Measurements from ENCODE around the gene PRICKLE3.
"Not testable (repeated sequence)": the region's sequence is repeated elsewhere in the genome, so short reads cannot be mapped to it uniquely, and the experiment has no call there.

The PRICKLE3 gene

GRCh38 chrX:49161632-49162031 lies 24.5 kb downstream of the PRICKLE3 start:
- DNase-seq (ENCODE audit: low read depth in 2 of 3, low spot score in 2 of 3) = no peak

GRCh38 chrX:49160908-49161307 lies 25.3 kb downstream of the PRICKLE3 start:
- DNase-seq (ENCODE audit: low read depth in 2 of 3, low spot score in 2 of 3) = no peak

- DNase-seq (ENCODE audit: low read depth in 2 of 3, low spot score in 2 of 3) = no peak
Observed at GRCh38 chrX:49157194-49157593, 29.0 kb downstream of the PRICKLE3 start.

GRCh38 chrX:49155900-49156837 lies 30.0 kb downstream of the PRICKLE3 start:
- DNase-seq (ENCODE audit: low read depth in 2 of 3, low spot score in 2 of 3) = peak; percentile 53 to 65 (median 60)

- DNase-seq (ENCODE audit: low read depth in 2 of 3, low spot score in 2 of 3) = no peak
Observed at GRCh38 chrX:49155243-49155899, 30.8 kb downstream of the PRICKLE3 start.

- no peak for DNase-seq (ENCODE audit: low read depth in 2 of 3, low spot score in 2 of 3)
Observed at GRCh38 chrX:49153467-49153866, 32.7 kb downstream of the PRICKLE3 start.

GRCh38 chrX:49149291-49149690 lies 36.9 kb downstream of the PRICKLE3 start:
- DNase-seq (ENCODE audit: low read depth in 2 of 3, low spot score in 2 of 3) = not testable (repeated sequence)

- DNase-seq (ENCODE audit: low read depth in 2 of 3, low spot score in 2 of 3) = not testable (repeated sequence)
Observed at GRCh38 chrX:49148390-49149100, 37.6 kb downstream of the PRICKLE3 start.

GRCh38 chrX:49147936-49148335 lies 38.2 kb downstream of the PRICKLE3 start:
- DNase-seq (ENCODE audit: low read depth in 2 of 3, low spot score in 2 of 3) = no peak

- DNase-seq (ENCODE audit: low read depth in 2 of 3, low spot score in 2 of 3) = no peak
Observed at GRCh38 chrX:49147282-49147681, 38.9 kb downstream of the PRICKLE3 start.

GRCh38 chrX:49143154-49143553 lies 43.0 kb downstream of the PRICKLE3 start:
- not testable (repeated sequence) for DNase-seq (ENCODE audit: low read depth in 2 of 3, low spot score in 2 of 3)

- not testable (repeated sequence) for DNase-seq (ENCODE audit: low read depth in 2 of 3, low spot score in 2 of 3)
Observed at GRCh38 chrX:49142264-49142663, 43.9 kb downstream of the PRICKLE3 start.

- no peak for DNase-seq (ENCODE audit: low read depth in 2 of 3, low spot score in 2 of 3)
Observed at GRCh38 chrX:49139713-49140112, 46.5 kb downstream of the PRICKLE3 start.

- no peak for DNase-seq (ENCODE audit: low read depth in 2 of 3, low spot score in 2 of 3)
Observed at GRCh38 chrX:49137492-49137891, 48.7 kb downstream of the PRICKLE3 start.

GRCh38 chrX:49133759-49134158 lies 52.4 kb downstream of the PRICKLE3 start:
- no peak for DNase-seq (ENCODE audit: low read depth in 2 of 3, low spot score in 2 of 3)

GRCh38 chrX:49132275-49132674 lies 53.9 kb downstream of the PRICKLE3 start:
- not testable (repeated sequence) for DNase-seq (ENCODE audit: low read depth in 2 of 3, low spot score in 2 of 3)

GRCh38 chrX:49129427-49129826 lies 56.7 kb downstream of the PRICKLE3 start:
- DNase-seq (ENCODE audit: low read depth in 2 of 3, low spot score in 2 of 3) = no peak

GRCh38 chrX:49127742-49128258 lies 58.4 kb downstream of the PRICKLE3 start:
- not testable (repeated sequence) for DNase-seq (ENCODE audit: low read depth in 2 of 3, low spot score in 2 of 3)
